ENCODE measurements around the gene NSD2. TPM values are rescaled to one million over a fixed set of nuclear protein-coding genes. Genes with fewer than 3 reads are reported as not detected.

The NSD2 gene
- total RNA-seq, 4 donors from 2014 or later = 56.0 to 255 (median 98.9) TPM

DNA sequence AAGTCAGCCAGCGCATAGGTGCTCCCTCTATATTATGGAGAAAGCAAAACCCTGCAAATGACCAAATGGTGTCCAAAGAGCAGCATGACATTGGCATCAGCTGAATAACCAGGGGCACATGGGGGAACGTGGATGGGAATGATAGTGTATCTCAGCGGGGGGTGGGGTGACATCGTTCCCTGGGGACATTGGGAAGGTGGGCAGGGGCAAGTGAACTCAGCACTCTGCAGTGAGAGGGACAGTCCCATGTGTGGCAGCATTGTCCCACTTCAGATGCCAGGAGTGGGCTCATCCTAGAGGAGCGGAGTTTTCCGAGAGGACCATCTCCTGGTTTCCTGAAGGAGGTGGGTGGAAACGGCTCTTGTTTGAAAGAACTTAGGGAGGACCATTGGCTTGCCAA is 72.7 kb downstream of the NSD2 start:
- Histone ChIP-seq H3K9me3 (no peaks in the 10 kb centered on the region), H3K36me3 (peaks cover 0 to 35% (median 0%) of the 10 kb centered on the region in 3 donors), H3K27me3 (no peaks in the 10 kb centered on the region), H3K4me3 (no peak overlapping the region), H3K4me1 (no peaks in the 10 kb centered on the region), H3K27ac (no peak overlapping the region)
- no peak for TF ChIP-seq POLR2A (IDR thresholded peaks at IDR 0.05)
- DNase-seq = no peak

- no peak for TF ChIP-seq POLR2A (IDR thresholded peaks at IDR 0.05)
- TF ChIP-seq, protein P1, sequence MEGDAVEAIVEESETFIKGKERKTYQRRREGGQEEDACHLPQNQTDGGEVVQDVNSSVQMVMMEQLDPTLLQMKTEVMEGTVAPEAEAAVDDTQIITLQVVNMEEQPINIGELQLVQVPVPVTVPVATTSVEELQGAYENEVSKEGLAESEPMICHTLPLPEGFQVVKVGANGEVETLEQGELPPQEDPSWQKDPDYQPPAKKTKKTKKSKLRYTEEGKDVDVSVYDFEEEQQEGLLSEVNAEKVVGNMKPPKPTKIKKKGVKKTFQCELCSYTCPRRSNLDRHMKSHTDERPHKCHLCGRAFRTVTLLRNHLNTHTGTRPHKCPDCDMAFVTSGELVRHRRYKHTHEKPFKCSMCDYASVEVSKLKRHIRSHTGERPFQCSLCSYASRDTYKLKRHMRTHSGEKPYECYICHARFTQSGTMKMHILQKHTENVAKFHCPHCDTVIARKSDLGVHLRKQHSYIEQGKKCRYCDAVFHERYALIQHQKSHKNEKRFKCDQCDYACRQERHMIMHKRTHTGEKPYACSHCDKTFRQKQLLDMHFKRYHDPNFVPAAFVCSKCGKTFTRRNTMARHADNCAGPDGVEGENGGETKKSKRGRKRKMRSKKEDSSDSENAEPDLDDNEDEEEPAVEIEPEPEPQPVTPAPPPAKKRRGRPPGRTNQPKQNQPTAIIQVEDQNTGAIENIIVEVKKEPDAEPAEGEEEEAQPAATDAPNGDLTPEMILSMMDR (IDR thresholded peaks at IDR 0.05) = no peak
- H3K4me3 ChIP-seq = no peak overlapping the region
- H3K4me1 ChIP-seq = no peaks in the 10 kb centered on the region
- H3K27ac ChIP-seq = no peak overlapping the region
- DNase-seq = no peak
- peaks cover 0 to 24% (median 0%) of the 10 kb centered on the region in 3 donors for H3K36me3 ChIP-seq
- H3K9me3 ChIP-seq = no peaks in the 10 kb centered on the region
- no peaks in the 10 kb centered on the region for H3K27me3 ChIP-seq
These were observed 74.1 kb downstream of the NSD2 start for GRCh38 chr4:1945124-1945895.

GRCh38 chr4:1945912-1946311 is 74.7 kb downstream of the NSD2 start:
- no peak for DNase-seq
- no peak overlapping the region for H3K27ac ChIP-seq
- no peaks in the 10 kb centered on the region for H3K9me3 ChIP-seq
- H3K27me3 ChIP-seq = no peaks in the 10 kb centered on the region
- peaks cover 0 to 20% (median 0%) of the 10 kb centered on the region in 3 donors for H3K36me3 ChIP-seq
- H3K4me3 ChIP-seq = no peak overlapping the region
- no peaks in the 10 kb centered on the region for H3K4me1 ChIP-seq
- TF ChIP-seq, protein P1 (IDR thresholded peaks at IDR 0.05) = no peak
- TF ChIP-seq POLR2A (IDR thresholded peaks at IDR 0.05) = no peak

DNA sequence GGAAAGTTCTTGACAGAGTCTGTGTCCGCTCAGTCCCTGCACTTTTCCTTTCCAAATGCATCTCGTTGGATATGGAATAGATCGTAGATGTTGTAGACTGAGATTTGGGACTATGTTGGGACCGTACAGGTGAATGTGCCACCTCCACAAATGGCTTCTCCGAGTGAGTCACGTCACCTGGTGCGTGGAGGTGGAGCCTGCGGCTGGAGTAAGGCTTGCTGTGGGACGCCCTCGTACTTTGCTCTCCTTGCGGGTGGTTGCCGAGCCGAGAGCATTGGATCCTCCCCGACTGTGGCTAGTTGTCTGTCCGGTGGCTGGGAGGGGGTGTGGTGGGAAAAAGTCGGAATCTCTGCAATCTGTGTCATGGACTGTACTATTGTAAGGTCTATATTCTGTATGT is 77.0 kb downstream of the NSD2 start:
- Histone ChIP-seq H3K36me3 (peaks cover 0 to 21% (median 0%) of the 10 kb centered on the region in 3 donors), H3K27ac (no peak overlapping the region), H3K4me3 (no peak overlapping the region), H3K4me1 (no peaks in the 10 kb centered on the region), H3K27me3 (no peaks in the 10 kb centered on the region), H3K9me3 (no peaks in the 10 kb centered on the region)
- no peak for TF ChIP-seq POLR2A (IDR thresholded peaks at IDR 0.05)
- TF ChIP-seq, protein P1 (IDR thresholded peaks at IDR 0.05) = no peak
- no peak for DNase-seq

- Histone ChIP-seq H3K4me1 (no peaks in the 10 kb centered on the region), H3K9me3 (no peaks in the 10 kb centered on the region), H3K27me3 (no peaks in the 10 kb centered on the region), H3K36me3 (peaks cover 0 to 20% (median 0%) of the 10 kb centered on the region in 3 donors), H3K4me3 (no peak overlapping the region), H3K27ac (no peak overlapping the region)
- TF ChIP-seq POLR2A (IDR thresholded peaks at IDR 0.05) = no peak
- TF ChIP-seq, protein P1 (IDR thresholded peaks at IDR 0.05) = no peak
- no peak for DNase-seq
These were observed 77.8 kb downstream of the NSD2 start for GRCh38 chr4:1948892-1949436.

- Histone ChIP-seq H3K4me1 (no peaks in the 10 kb centered on the region), H3K27ac (no peak overlapping the region), H3K27me3 (no peaks in the 10 kb centered on the region), H3K9me3 (no peaks in the 10 kb centered on the region), H3K4me3 (no peak overlapping the region), H3K36me3 (peaks cover 0 to 26% (median 0%) of the 10 kb centered on the region in 3 donors)
- no peak for TF ChIP-seq POLR2A (IDR thresholded peaks at IDR 0.05)
- TF ChIP-seq, protein P1 (IDR thresholded peaks at IDR 0.05) = no peak
- no peak for DNase-seq
These were observed 79.2 kb downstream of the NSD2 start for GRCh38 chr4:1950369-1950768.

Measured in Peyer's patch (tissue), 4 donors.